HepG2 (cell line): ENCODE data around the gene MYL11.

Source experiments
- CTCF ChIP-seq: sonication (generic); formaldehyde crosslinking; IDR thresholded peaks from 2 replicates; pipeline ENCODE4 v1.5.0; 2020; ENCODE audit warnings: mild to moderate bottlenecking, missing genetic modification reagents, moderate library complexity
- DRAP1 ChIP-seq: IDR thresholded peaks from 2 replicates; pipeline ENCODE4 v1.6.1; 2016; ENCODE audit warnings: missing genetic modification reagents, missing compliant biosample characterization
- JUN ChIP-seq: sonication (generic); formaldehyde crosslinking; IDR thresholded peaks from 2 replicates; pipeline ENCODE4 v1.4.0; 2020; ENCODE audit warnings: mild to moderate bottlenecking, missing genetic modification reagents
- MZF1 ChIP-seq: sonication (generic); formaldehyde crosslinking; IDR thresholded peaks from 2 replicates; pipeline ENCODE4 v1.8.1; 2023; ENCODE audit warnings: mild to moderate bottlenecking, missing genetic modification reagents, borderline replicate concordance
- POLR2G ChIP-seq: fragments of 200-400 bp; formaldehyde crosslinking; IDR thresholded peaks from 2 replicates; pipeline ENCODE4 v1.6.1; 2018; ENCODE audit warnings: mild to moderate bottlenecking, low read depth, low read length, moderate library complexity
- PTBP1 ChIP-seq: fragments of 200-400 bp; formaldehyde crosslinking; IDR thresholded peaks from 2 replicates; pipeline ENCODE4 v1.6.1; 2018; ENCODE audit warnings: low read length, low read depth; ENCODE audit not compliant: poor library complexity, severe bottlenecking
- TARDBP ChIP-seq: sonication (generic); formaldehyde crosslinking; IDR thresholded peaks from 2 replicates; pipeline ENCODE4 v1.8.0; 2022; ENCODE audit warnings: mild to moderate bottlenecking, missing genetic modification reagents
- TCF7 ChIP-seq: sonication (generic); IDR thresholded peaks from 2 replicates; pipeline ENCODE4 v1.6.1; 2016; ENCODE audit warnings: antibody characterized with exemption, low read depth
- ZNF138 ChIP-seq: sonication (generic); formaldehyde crosslinking; IDR thresholded peaks from 2 replicates; pipeline ENCODE4 v1.5.0; 2020; ENCODE audit warnings: mild to moderate bottlenecking, low read depth, missing genetic modification reagents
- ZNF766 ChIP-seq: sonication (generic); formaldehyde crosslinking; IDR thresholded peaks from 2 replicates; pipeline ENCODE4 v1.5.0; 2020; ENCODE audit warnings: missing genetic modification reagents, borderline replicate concordance

- no peak for TF ChIP-seq TCF7
- no peak for TF ChIP-seq TARDBP (CRISPR knock-in tag)
- TF ChIP-seq CTCF, result no peak
- no peak for TF ChIP-seq DRAP1 (CRISPR knock-in tag)
- TF ChIP-seq JUN, result no peak
- no peak for TF ChIP-seq POLR2G
- no peak for TF ChIP-seq MZF1 (CRISPR knock-in tag)
- no peak for TF ChIP-seq ZNF766 (CRISPR knock-in tag)
- no peak for TF ChIP-seq ZNF138
- TF ChIP-seq PTBP1, result no peak
Measured at GRCh38 chr16:30417529-30418349, 43.1 kb downstream of the MYL11 start.
